Kidney glomerular epithelial cell (primary cell): ENCODE measurements around the gene ERC1.
"Not testable (repeated sequence)": the region's sequence is repeated elsewhere in the genome, so short reads cannot be mapped to it uniquely, and the experiment has no call there.

Experiments
- DNase-seq: peaks from one replicate; lab custom pipeline; 2025; lab: John Stamatoyannopoulos, UW

ERC1 gene

DNA sequence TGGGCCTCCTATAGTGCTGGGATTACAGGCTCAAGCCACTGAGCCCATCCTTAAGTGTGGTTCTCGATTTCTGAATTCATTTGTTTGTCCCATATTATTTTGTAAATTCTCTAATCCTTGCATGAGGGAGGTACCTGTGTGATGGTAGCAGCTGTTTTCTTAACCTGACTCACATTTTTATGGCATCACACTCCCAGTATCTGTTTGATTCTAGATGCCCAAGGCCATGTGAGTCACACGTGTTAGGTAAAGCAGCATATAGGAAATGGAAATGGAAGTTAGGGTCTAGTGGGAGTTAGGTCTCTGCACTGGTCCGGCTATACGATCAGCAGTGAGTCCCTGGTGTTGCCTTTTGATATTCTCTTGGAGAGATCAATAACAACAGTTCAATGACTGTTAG, 198.1 kb downstream of the ERC1 start:
- DNase-seq = no peak

GRCh38 chr12:1195513-1195912, 204.5 kb downstream of the ERC1 start:
- DNase-seq = no peak

DNA sequence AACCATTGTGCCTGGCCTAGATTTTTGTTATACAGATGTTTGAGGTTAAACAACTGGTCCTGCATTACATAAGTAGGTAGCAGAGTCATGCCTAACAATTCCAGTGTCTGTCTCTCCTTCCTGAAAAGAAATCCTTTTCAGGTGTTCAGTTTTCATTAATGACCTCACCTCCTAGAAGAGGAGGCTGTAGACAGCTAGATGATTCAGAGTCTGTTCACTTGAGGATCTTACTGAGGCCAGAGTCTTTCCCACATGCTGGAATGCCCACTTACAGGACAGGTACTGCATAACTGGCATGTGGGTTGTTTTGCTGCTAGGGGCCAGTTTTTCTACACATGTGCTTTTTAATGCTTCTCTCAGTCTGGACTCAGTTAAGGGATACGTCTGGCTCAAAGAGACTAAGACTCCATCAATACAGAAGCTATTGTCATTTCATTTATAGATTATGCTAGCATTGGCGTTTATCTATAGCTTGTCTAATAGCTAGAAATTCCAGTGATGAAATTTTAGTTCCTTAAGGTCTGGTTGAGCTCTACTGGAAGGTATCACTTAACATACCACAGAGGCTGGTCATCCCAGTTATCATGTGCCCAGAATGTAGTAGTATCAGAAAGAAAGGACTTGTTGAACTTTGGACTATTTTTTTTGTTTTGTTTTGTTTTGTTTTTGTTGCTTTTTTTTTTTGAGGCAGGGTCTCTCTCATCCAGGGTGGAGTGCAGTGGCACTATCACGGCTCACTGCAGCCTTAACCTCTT, 206.4 kb downstream of the ERC1 start:
- DNase-seq = peak; percentile 92

- DNase-seq = not testable (repeated sequence)
Observed at GRCh38 chr12:1198854-1199253, 207.8 kb downstream of the ERC1 start.

DNA sequence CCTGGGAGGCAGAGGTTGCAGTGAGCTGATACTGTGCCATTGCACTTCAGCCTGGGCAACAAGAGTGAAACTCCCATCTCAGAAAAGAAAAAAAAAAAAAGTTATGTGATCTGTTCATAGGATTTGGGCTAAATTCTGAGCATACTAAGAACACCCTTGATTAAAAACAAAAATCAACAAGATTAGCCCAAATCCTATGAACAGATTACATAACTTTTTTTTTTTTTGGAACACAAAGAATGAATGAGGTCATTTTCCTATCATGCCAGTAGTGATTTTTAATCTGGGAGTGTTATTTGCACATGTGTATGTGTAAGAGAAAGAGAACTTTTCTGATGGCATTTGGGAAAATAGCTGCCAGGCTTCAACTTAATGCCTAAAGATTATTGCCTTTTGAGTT, 208.7 kb downstream of the ERC1 start:
- no peak for DNase-seq

DNA sequence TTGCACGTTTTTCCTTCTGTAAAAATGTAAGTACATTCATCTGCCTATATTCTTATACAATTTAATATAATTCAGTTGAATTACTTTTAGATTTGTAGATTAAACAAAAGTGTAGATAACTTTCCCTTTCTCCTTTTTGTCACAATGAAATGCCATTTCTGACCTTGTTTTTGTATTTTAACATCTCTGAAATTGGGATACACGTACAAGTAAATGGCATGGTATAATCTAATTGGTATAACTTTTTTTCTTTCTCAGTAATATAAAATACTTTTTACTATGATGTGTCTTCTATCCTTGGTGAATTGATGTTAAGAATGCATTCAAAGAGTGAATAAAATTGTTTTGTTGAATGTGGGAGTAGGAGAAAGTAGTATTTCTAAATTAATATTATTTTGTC, 210.0 kb downstream of the ERC1 start:
- DNase-seq = no peak

DNA sequence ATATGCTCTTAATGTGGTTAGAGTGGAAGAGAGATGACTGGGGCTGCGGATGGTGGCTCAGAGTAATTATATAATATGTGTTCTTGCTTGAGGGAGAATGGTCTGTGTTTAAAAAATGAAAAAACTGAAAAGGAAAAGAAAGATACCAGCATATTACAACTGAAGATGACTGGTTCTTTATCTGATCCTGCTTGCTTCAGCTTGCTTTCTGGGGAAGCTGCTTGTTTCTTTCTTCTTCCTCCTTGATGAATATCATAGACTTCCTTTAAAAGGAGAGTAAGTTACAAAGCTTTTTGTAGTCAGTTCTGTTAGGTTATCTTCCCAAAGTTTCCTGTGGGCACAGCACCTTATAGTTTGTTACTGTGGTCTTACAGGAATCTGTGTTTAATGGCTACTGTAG, 210.9 kb downstream of the ERC1 start:
- no peak for DNase-seq

- DNase-seq = no peak
Observed at GRCh38 chr12:1203735-1204019, 212.7 kb downstream of the ERC1 start.

DNA sequence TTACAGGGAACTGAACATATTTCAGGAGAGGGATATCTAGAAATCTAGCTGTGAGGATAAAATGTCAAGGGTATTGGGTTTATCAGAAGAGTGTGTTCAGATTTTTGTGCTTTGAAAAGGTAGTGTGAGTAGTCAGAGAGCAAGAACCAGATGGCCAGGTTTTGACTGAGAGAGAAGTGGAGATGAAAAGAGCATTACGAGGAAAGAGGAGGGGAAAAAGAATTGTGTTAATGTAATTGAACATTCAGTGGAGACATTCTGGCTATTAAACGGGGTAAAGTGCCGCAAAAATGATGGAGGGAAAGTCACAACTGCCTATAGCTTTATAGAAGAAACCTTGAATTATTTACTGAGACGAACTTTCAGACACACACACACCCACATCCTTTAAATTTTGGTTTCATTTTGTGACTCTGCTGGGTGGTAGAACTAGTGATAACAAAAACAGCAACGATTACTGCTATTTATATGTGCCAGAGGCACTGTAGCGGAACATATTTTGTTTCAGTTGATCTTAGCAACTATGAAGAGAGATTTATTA, 213.6 kb downstream of the ERC1 start:
- DNase-seq = no peak

DNA sequence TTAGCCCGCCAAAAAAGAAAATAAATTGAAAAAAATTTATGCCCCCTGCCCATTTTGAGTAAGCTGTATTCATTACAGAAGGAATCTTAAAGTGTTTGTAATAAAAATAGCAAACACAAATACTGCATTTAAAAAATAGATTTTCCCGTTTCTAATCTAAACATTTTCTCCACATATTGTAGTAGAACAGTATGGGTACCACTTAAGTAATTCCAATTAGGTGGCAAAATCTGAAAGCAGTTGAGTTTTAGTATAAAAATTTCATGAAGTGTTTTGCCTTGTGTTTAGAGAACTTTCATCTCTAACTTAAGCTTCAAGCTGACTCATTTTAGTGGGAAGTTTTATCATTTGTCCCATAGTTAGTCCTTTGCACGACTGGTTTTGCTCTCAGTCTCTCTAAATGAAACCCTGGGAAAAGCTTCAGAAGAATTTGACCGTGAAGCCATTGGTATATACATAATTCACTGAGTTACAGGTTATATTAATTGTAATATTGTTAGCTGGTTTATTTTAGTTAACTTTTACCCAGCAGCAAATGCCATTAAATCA, 214.6 kb downstream of the ERC1 start:
- DNase-seq = no peak

GRCh38 chr12:1206118-1206734, 215.2 kb downstream of the ERC1 start:
- DNase-seq = no peak

- no peak for DNase-seq
Observed at GRCh38 chr12:1207276-1207675, 216.3 kb downstream of the ERC1 start.

GRCh38 chr12:1208719-1209118, 217.7 kb downstream of the ERC1 start:
- DNase-seq = not testable (repeated sequence)

GRCh38 chr12:1212526-1212925, 221.5 kb downstream of the ERC1 start:
- no peak for DNase-seq

DNA sequence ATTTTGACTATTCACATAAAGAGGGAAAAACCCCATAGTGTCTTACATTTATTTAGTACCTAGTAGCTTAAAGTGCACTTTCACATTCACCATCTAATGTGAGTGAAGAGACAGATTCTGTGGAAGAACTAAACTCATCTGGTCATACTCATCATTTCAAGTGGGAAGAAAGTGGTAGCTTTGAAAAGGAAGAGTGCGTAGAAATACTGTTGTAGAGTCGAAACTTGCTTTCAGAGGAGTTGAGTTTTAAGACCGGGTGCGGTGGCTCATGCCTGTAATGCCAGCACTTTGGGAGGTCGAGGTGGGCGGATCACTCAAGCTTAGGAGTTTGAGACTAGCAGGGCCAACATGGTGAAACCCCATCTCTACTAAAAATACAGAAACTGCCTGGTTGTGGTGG, 222.2 kb downstream of the ERC1 start:
- DNase-seq = no peak

GRCh38 chr12:1213618-1214205, 222.7 kb downstream of the ERC1 start:
- no peak for DNase-seq

DNA sequence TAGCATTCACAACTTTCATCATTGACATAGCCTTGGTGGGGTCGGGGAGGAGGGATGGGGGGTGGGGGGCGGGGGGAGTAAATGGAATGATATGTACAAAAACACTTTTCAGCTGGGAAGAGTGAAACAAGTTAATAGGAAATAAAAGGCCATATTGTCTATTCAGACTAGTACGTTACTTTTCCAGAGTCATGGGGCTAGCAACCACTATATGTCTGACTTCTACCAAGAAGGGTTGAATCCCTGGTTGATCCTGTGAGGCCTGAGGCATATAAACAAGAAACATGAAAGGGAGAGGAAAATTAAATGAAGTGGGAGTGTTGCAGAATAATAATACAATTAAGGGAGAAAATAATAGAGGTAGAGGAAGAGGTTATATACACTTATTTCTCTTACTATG, 225.5 kb downstream of the ERC1 start:
- DNase-seq = no peak

- DNase-seq = peak; percentile 32
Observed at GRCh38 chr12:1217191-1217949, 226.3 kb downstream of the ERC1 start.

GRCh38 chr12:1218369-1218768, 227.3 kb downstream of the ERC1 start:
- DNase-seq = no peak

GRCh38 chr12:1220127-1221092, 229.4 kb downstream of the ERC1 start:
- no peak for DNase-seq
